ENCODE results near the gene PPFIA4.

PPFIA4 gene

GRCh38 chr1:203041351-203041932, 15.2 kb downstream of the PPFIA4 start:
- no peak for DNase-seq

GRCh38 chr1:203043830-203044545, 17.7 kb downstream of the PPFIA4 start:
- DNase-seq, result no peak

GRCh38 chr1:203044546-203045250, 18.4 kb downstream of the PPFIA4 start:
- DNase-seq, result no peak

GRCh38 chr1:203045336-203045735, 19.0 kb downstream of the PPFIA4 start:
- no peak for DNase-seq

GRCh38 chr1:203045821-203046594, 19.7 kb downstream of the PPFIA4 start:
- DNase-seq, result no peak

- no peak for DNase-seq
Observed at GRCh38 chr1:203046984-203047630, 20.8 kb downstream of the PPFIA4 start.

- DNase-seq, result no peak
Observed at GRCh38 chr1:203048086-203048485, 21.8 kb downstream of the PPFIA4 start.

GRCh38 chr1:203048555-203049051, 22.3 kb downstream of the PPFIA4 start:
- DNase-seq, result no peak

- no peak for DNase-seq
Observed at GRCh38 chr1:203049077-203049476, 22.8 kb downstream of the PPFIA4 start.

GRCh38 chr1:203049576-203050180, 23.4 kb downstream of the PPFIA4 start:
- no peak for DNase-seq

GRCh38 chr1:203050826-203051225, 24.5 kb downstream of the PPFIA4 start:
- no peak for DNase-seq

GRCh38 chr1:203051841-203052324, 25.6 kb downstream of the PPFIA4 start:
- no peak for DNase-seq

GRCh38 chr1:203052601-203053000, 26.3 kb downstream of the PPFIA4 start:
- no peak for DNase-seq

- DNase-seq, result no peak
Observed at GRCh38 chr1:203054184-203054583, 27.9 kb downstream of the PPFIA4 start.

GRCh38 chr1:203054642-203055041, 28.4 kb downstream of the PPFIA4 start:
- DNase-seq, result no peak

- no peak for DNase-seq
Observed at GRCh38 chr1:203055161-203055799, 29.0 kb downstream of the PPFIA4 start.

GRCh38 chr1:203056012-203056411, 29.7 kb downstream of the PPFIA4 start:
- no peak for DNase-seq

GRCh38 chr1:203056516-203056915, 30.2 kb downstream of the PPFIA4 start:
- no peak for DNase-seq

GRCh38 chr1:203057911-203058675, 31.8 kb downstream of the PPFIA4 start:
- DNase-seq, result no peak

GRCh38 chr1:203058676-203058935, 32.3 kb downstream of the PPFIA4 start:
- DNase-seq, result no peak

GRCh38 chr1:203059485-203059884, 33.2 kb downstream of the PPFIA4 start:
- no peak for DNase-seq

Data from CD4-positive, alpha-beta T cell treated with Interferon gamma for 1 hour (primary cell).